Adipocyte (in vitro differentiated cells): ENCODE data around the gene HSPBP1.

ENCODE experiments used
- DNase-seq: peaks from one replicate; pipeline ENCODE4 v3.0.0-alpha.2; 2015; ENCODE audit warnings: low read depth
- H3K27me3 ChIP-seq: replicated peaks from 2 replicates; pipeline ENCODE4 v1.7.0; 2013; ENCODE audit warnings: mild to moderate bottlenecking, low read length, moderate library complexity; ENCODE audit not compliant: control insufficient read depth, insufficient read depth
- H3K36me3 ChIP-seq: 2 replicates; pipeline ENCODE4 v1.7.0; 2013; ENCODE audit warnings: low read length, mild to moderate bottlenecking, moderate library complexity; ENCODE audit not compliant: control insufficient read depth, insufficient read depth, severe bottlenecking
- H3K4me1 ChIP-seq: 2 replicates; pipeline ENCODE4 v1.7.0; 2013; ENCODE audit warnings: mild to moderate bottlenecking, low read length, moderate library complexity; ENCODE audit not compliant: control insufficient read depth, insufficient read depth
- H3K4me3 ChIP-seq: 2 replicates; pipeline ENCODE4 v1.7.0; 2013; ENCODE audit warnings: mild to moderate bottlenecking, low read length, moderate library complexity
- H3K9ac ChIP-seq: 2 replicates; pipeline ENCODE4 v1.7.0; 2013; ENCODE audit warnings: mild to moderate bottlenecking, low read length, moderate library complexity
- H3K9me3 ChIP-seq: 2 replicates; pipeline ENCODE4 v1.7.0; 2013; ENCODE audit warnings: mild to moderate bottlenecking, low read length, moderate library complexity; ENCODE audit not compliant: control insufficient read depth

HSPBP1 gene

GRCh38 chr19:55240713-55241020 lies 39.2 kb downstream of the HSPBP1 start:
- H3K9ac ChIP-seq, result no peak overlapping the region
- peaks cover 91% of the 10 kb centered on the region for H3K36me3 ChIP-seq
- no peak for DNase-seq
- H3K9me3 ChIP-seq, result no peaks in the 10 kb centered on the region
- no peaks in the 10 kb centered on the region for H3K27me3 ChIP-seq
- no peak overlapping the region for H3K4me3 ChIP-seq
- no peaks in the 10 kb centered on the region for H3K4me1 ChIP-seq

- no peaks in the 10 kb centered on the region for H3K9me3 ChIP-seq
- H3K36me3 ChIP-seq, result peaks cover 88% of the 10 kb centered on the region
- H3K9ac ChIP-seq, result no peak overlapping the region
- no peaks in the 10 kb centered on the region for H3K27me3 ChIP-seq
- DNase-seq, result no peak
- H3K4me3 ChIP-seq, result no peak overlapping the region
- no peaks in the 10 kb centered on the region for H3K4me1 ChIP-seq
Observed at GRCh38 chr19:55239004-55239403, 40.9 kb downstream of the HSPBP1 start.

GRCh38 chr19:55238030-55238429 lies 41.9 kb downstream of the HSPBP1 start:
- no peak overlapping the region for H3K9ac ChIP-seq
- H3K4me1 ChIP-seq, result no peaks in the 10 kb centered on the region
- H3K9me3 ChIP-seq, result no peaks in the 10 kb centered on the region
- no peaks in the 10 kb centered on the region for H3K27me3 ChIP-seq
- H3K4me3 ChIP-seq, result no peak overlapping the region
- DNase-seq, result no peak
- peaks cover 89% of the 10 kb centered on the region for H3K36me3 ChIP-seq

- peaks cover 76% of the 10 kb centered on the region for H3K36me3 ChIP-seq
Observed at GRCh38 chr19:55232986-55233385, 46.9 kb downstream of the HSPBP1 start.

GRCh38 chr19:55232286-55232602 lies 47.7 kb downstream of the HSPBP1 start:
- Histone ChIP-seq H3K9ac (no peak overlapping the region), H3K4me1 (no peaks in the 10 kb centered on the region), H3K4me3 (no peak overlapping the region), H3K36me3 (peaks cover 69% of the 10 kb centered on the region), H3K27me3 (no peaks in the 10 kb centered on the region), H3K9me3 (no peaks in the 10 kb centered on the region)
- no peak for DNase-seq

More at GRCh38 chr19:55232986-55233385, 46.9 kb downstream of the HSPBP1 start:
- Histone ChIP-seq H3K27me3 (no peaks in the 10 kb centered on the region), H3K9ac (no peak overlapping the region), H3K9me3 (no peaks in the 10 kb centered on the region), H3K4me3 (no peak overlapping the region), H3K4me1 (no peaks in the 10 kb centered on the region)
- no peak for DNase-seq

- no peaks in the 10 kb centered on the region for H3K9me3 ChIP-seq
- no peak for DNase-seq
- H3K27me3 ChIP-seq, result no peaks in the 10 kb centered on the region
- peaks cover 68% of the 10 kb centered on the region for H3K36me3 ChIP-seq
- no peak overlapping the region for H3K9ac ChIP-seq
- H3K4me3 ChIP-seq, result no peak overlapping the region
- no peaks in the 10 kb centered on the region for H3K4me1 ChIP-seq
Observed at GRCh38 chr19:55231391-55232285, 48.3 kb downstream of the HSPBP1 start.

- Histone ChIP-seq H3K4me1 (no peaks in the 10 kb centered on the region), H3K9ac (no peak overlapping the region), H3K9me3 (no peaks in the 10 kb centered on the region), H3K4me3 (no peak overlapping the region), H3K36me3 (peaks cover 61% of the 10 kb centered on the region), H3K27me3 (no peaks in the 10 kb centered on the region)
- DNase-seq, result no peak
Observed at GRCh38 chr19:55230780-55231179, 49.1 kb downstream of the HSPBP1 start.

- Histone ChIP-seq H3K4me1 (no peaks in the 10 kb centered on the region), H3K27me3 (no peaks in the 10 kb centered on the region), H3K9ac (no peak overlapping the region), H3K9me3 (no peaks in the 10 kb centered on the region), H3K4me3 (no peak overlapping the region), H3K36me3 (peaks cover 60% of the 10 kb centered on the region)
- DNase-seq, result no peak
Observed at GRCh38 chr19:55230329-55230728, 49.6 kb downstream of the HSPBP1 start.

GRCh38 chr19:55229789-55230182 lies 50.1 kb downstream of the HSPBP1 start:
- H3K36me3 ChIP-seq, result peaks cover 56% of the 10 kb centered on the region
- H3K9ac ChIP-seq, result no peak overlapping the region
- H3K9me3 ChIP-seq, result no peaks in the 10 kb centered on the region
- no peaks in the 10 kb centered on the region for H3K4me1 ChIP-seq
- no peak overlapping the region for H3K4me3 ChIP-seq
- DNase-seq, result no peak
- H3K27me3 ChIP-seq, result no peaks in the 10 kb centered on the region

GRCh38 chr19:55229145-55229788 lies 50.6 kb downstream of the HSPBP1 start:
- Histone ChIP-seq H3K4me3 (no peak overlapping the region), H3K27me3 (no peaks in the 10 kb centered on the region), H3K9ac (no peak overlapping the region), H3K4me1 (no peaks in the 10 kb centered on the region), H3K36me3 (peaks cover 51% of the 10 kb centered on the region), H3K9me3 (no peaks in the 10 kb centered on the region)
- no peak for DNase-seq

- no peak within 1 kb of the TSS for H3K9ac ChIP-seq
- no peak for DNase-seq
- H3K4me1 ChIP-seq, result no peaks in the 10 kb centered on the region
- H3K9me3 ChIP-seq, result no peaks in the 10 kb centered on the region
- H3K4me3 ChIP-seq, result no peak within 1 kb of the TSS
- H3K36me3 ChIP-seq, result peaks cover 43% of the 10 kb centered on the region
- H3K27me3 ChIP-seq, result no peaks in the 10 kb centered on the region
Observed at GRCh38 chr19:55228403-55229031, 51.4 kb downstream of the HSPBP1 start, which contains the start of gene TMEM86B. TMEM86B (minus strand) TSS chr19:55228763; CDS start chr19:55228741, 22 bp downstream.
